ENCODE data around the gene DNAJB1.
"Not testable (repeated sequence)": the region's sequence is repeated elsewhere in the genome, so short reads cannot be mapped to it uniquely, and the experiment has no call there.

GRCh38 chr19:14552006-14552360, 33.8 kb upstream of the DNAJB1 start:
- not testable (repeated sequence) for TF ChIP-seq EZH2 (IDR thresholded peaks at IDR 0.05; ENCODE audit: insufficient read depth, poor library complexity, severe bottlenecking); EZH2phosphoT487 (IDR thresholded peaks at IDR 0.05; ENCODE audit: insufficient read depth, low read depth)

Data from GM23248 (cell line).